NCI-H446 treated with DMSO at 0.1 percent for 48 hours (cell line): ENCODE measurements around the gene SYNPR.

ENCODE experiments used
- DNase-seq: peaks from one replicate; lab custom pipeline; 2025; lab: John Stamatoyannopoulos, UW

Gene SYNPR

GRCh38 chr3:63304421-63304820 lies 26.3 kb downstream of the SYNPR start:
- no peak for DNase-seq

GRCh38 chr3:63308072-63308471 lies 30.0 kb downstream of the SYNPR start:
- no peak for DNase-seq

GRCh38 chr3:63309768-63310167 lies 31.7 kb downstream of the SYNPR start:
- DNase-seq = no peak

- no peak for DNase-seq
Observed at GRCh38 chr3:63323766-63324165, 45.7 kb downstream of the SYNPR start.

- no peak for DNase-seq
Observed at GRCh38 chr3:63324621-63325020, 46.5 kb downstream of the SYNPR start.

- no peak for DNase-seq
Observed at GRCh38 chr3:63325386-63325785, 47.3 kb downstream of the SYNPR start.

- DNase-seq = no peak
Observed at GRCh38 chr3:63328365-63328764, 50.3 kb downstream of the SYNPR start.

GRCh38 chr3:63331520-63331919 lies 53.4 kb downstream of the SYNPR start:
- DNase-seq = no peak

- DNase-seq = no peak
Observed at GRCh38 chr3:63333815-63334214, 55.7 kb downstream of the SYNPR start.

GRCh38 chr3:63338351-63338750 lies 60.2 kb downstream of the SYNPR start:
- DNase-seq = no peak

- DNase-seq = peak; percentile 92
Observed at GRCh38 chr3:63343674-63344073, 65.6 kb downstream of the SYNPR start.

GRCh38 chr3:63344661-63345060 lies 66.6 kb downstream of the SYNPR start:
- DNase-seq = no peak

- peak; percentile 17 for DNase-seq
Observed at GRCh38 chr3:63349583-63350573, 71.8 kb downstream of the SYNPR start.

GRCh38 chr3:63351159-63352007 lies 73.3 kb downstream of the SYNPR start:
- DNase-seq = no peak

- DNase-seq = no peak
Observed at GRCh38 chr3:63352008-63352279, 73.8 kb downstream of the SYNPR start.

GRCh38 chr3:63353383-63353782 lies 75.3 kb downstream of the SYNPR start:
- no peak for DNase-seq

- DNase-seq = no peak
Observed at GRCh38 chr3:63354160-63354559, 76.1 kb downstream of the SYNPR start.

- DNase-seq = no peak
Observed at GRCh38 chr3:63355809-63356208, 77.7 kb downstream of the SYNPR start.

- DNase-seq = no peak
Observed at GRCh38 chr3:63364495-63364894, 86.4 kb downstream of the SYNPR start.

- DNase-seq = no peak
Observed at GRCh38 chr3:63364910-63365309, 86.8 kb downstream of the SYNPR start.

- DNase-seq = no peak
Observed at GRCh38 chr3:63365671-63366070, 87.6 kb downstream of the SYNPR start.

- no peak for DNase-seq
Observed at GRCh38 chr3:63370094-63370493, 92.0 kb downstream of the SYNPR start.

- no peak for DNase-seq
Observed at GRCh38 chr3:63383040-63383439, 104.9 kb downstream of the SYNPR start.
